CD14-positive monocyte (primary cell): ENCODE measurements around the gene SAG. TPM values are rescaled to one million over a fixed set of nuclear protein-coding genes. Genes with fewer than 3 reads are reported as not detected.

Experiments used
- DNase-seq, 3 donors: peaks; one replicate each; pipeline ENCODE4 v3.0.0-alpha.2; 2011 to 2022
- H2AFZ ChIP-seq: 2 replicates; pipeline ENCODE4 v1.6.0; 2012; ENCODE audit warnings: mild to moderate bottlenecking, low read depth, low read length, inconsistent platforms; ENCODE audit not compliant: insufficient read depth, poor library complexity, severe bottlenecking
- H3K27ac ChIP-seq, 2 donors: 1 replicate in 1 of 2; 2 replicates in 1 of 2; pipeline ENCODE4 v1.5.1; 2012 to 2013; ENCODE audit warnings: low read length in 2 of 2, control low read depth in 1 of 2, inconsistent platforms in 1 of 2, low read depth in 1 of 2, mild to moderate bottlenecking in 1 of 2
- H3K27me3 ChIP-seq, 2 donors: one replicate each; pipeline versions ENCODE4 v1.6.0 to v1.6.1; 2011 to 2013; ENCODE audit warnings: low read length in 2 of 2; ENCODE audit not compliant: control insufficient read depth in 2 of 2, insufficient read depth in 2 of 2
- H3K36me3 ChIP-seq, 2 donors: replicated peaks in 1 of 2; 1 replicate in 1 of 2; 2 replicates in 1 of 2; pipeline versions ENCODE4 v1.5.1 to v1.6.1; 2012 to 2013; ENCODE audit warnings: low read length in 2 of 2, control low read depth in 1 of 2, inconsistent platforms in 1 of 2, mild to moderate bottlenecking in 1 of 2; ENCODE audit not compliant: insufficient read depth in 2 of 2, control insufficient read depth in 1 of 2
- H3K4me1 ChIP-seq, 2 donors: 1 replicate in 1 of 2; 2 replicates in 1 of 2; pipeline versions ENCODE4 v1.5.1 to v1.6.1; 2012 to 2013; ENCODE audit warnings: low read length in 2 of 2, control low read depth in 1 of 2, inconsistent platforms in 1 of 2, mild to moderate bottlenecking in 1 of 2, moderate library complexity in 1 of 2; ENCODE audit not compliant: insufficient read depth in 2 of 2, control insufficient read depth in 1 of 2
- H3K4me2 ChIP-seq: replicated peaks from 2 replicates; pipeline ENCODE3; 2012; ENCODE audit warnings: low read length, moderate library complexity, mild to moderate bottlenecking; ENCODE audit not compliant: poor library complexity, severe bottlenecking; ENCODE audit errors: extremely low read depth
- H3K4me3 ChIP-seq, 3 experiments: fragments of 200-600 bp in 1 of 3; sonication (generic) in 1 of 3; replicated peaks in 1 of 3; 1 replicate in 2 of 3; 2 replicates in 1 of 3; pipeline ENCODE4 v1.5.1; 2011 to 2013; ENCODE audit warnings: low read length in 3 of 3, mild to moderate bottlenecking in 3 of 3, control low read depth in 2 of 3, low read depth in 2 of 3, inconsistent platforms in 1 of 3, moderate library complexity in 1 of 3
- H3K79me2 ChIP-seq: 2 replicates; pipeline ENCODE4 v1.6.0; 2012; ENCODE audit warnings: mild to moderate bottlenecking, control low read depth, inconsistent platforms, low read length, moderate library complexity; ENCODE audit not compliant: insufficient read depth
- H3K9ac ChIP-seq: 2 replicates; pipeline ENCODE4 v1.6.0; 2017; ENCODE audit warnings: low read length, mild to moderate bottlenecking; ENCODE audit not compliant: insufficient read depth, poor library complexity, severe bottlenecking
- H3K9me3 ChIP-seq, 2 donors: replicated peaks in 1 of 2; 1 replicate in 1 of 2; 2 replicates in 1 of 2; pipeline versions ENCODE4 v1.5.1 to v1.6.1; 2012 to 2013; ENCODE audit warnings: low read length in 2 of 2, control low read depth in 1 of 2; ENCODE audit not compliant: control insufficient read depth in 1 of 2, insufficient read depth in 1 of 2
- H4K20me1 ChIP-seq: 2 replicates; pipeline ENCODE4 v1.6.0; 2012; ENCODE audit warnings: mild to moderate bottlenecking, low read length, control low read depth, moderate library complexity; ENCODE audit not compliant: insufficient read depth
- H3K27ac Mint-ChIP-seq, 7 donors: one replicate each; pipeline ENCODE4 v1.8.0; 2020; ENCODE audit warnings: mild to moderate bottlenecking in 7 of 7, mixed read lengths in 7 of 7, moderate library complexity in 6 of 7, inconsistent platforms in 2 of 7
- H3K27me3 Mint-ChIP-seq, 3 donors: one replicate each; pipeline ENCODE4 v1.8.0; 2021 to 2022; ENCODE audit warnings: low read depth in 3 of 3, mild to moderate bottlenecking in 3 of 3, mixed read lengths in 3 of 3, moderate library complexity in 3 of 3, inconsistent platforms in 1 of 3
- H3K36me3 Mint-ChIP-seq, 2 donors: one replicate each; pipeline ENCODE4 v1.8.0; 2020; ENCODE audit warnings: mixed read lengths in 2 of 2, inconsistent platforms in 1 of 2, mild to moderate bottlenecking in 1 of 2
- H3K4me1 Mint-ChIP-seq: one replicate; pipeline ENCODE4 v1.8.0; 2020; ENCODE audit warnings: mild to moderate bottlenecking, mixed read lengths
- H3K4me3 Mint-ChIP-seq, 2 donors: one replicate each; pipeline ENCODE4 v1.8.0; 2020; ENCODE audit warnings: mild to moderate bottlenecking in 2 of 2, mixed read lengths in 2 of 2, moderate library complexity in 1 of 2
- H3K9me3 Mint-ChIP-seq, 7 donors: one replicate each; pipeline ENCODE4 v1.8.0; 2020 to 2022; ENCODE audit warnings: mixed read lengths in 7 of 7, mild to moderate bottlenecking in 6 of 7, moderate library complexity in 6 of 7, inconsistent platforms in 2 of 7
- CTCF ChIP-seq: fragments of 200-600 bp; IDR thresholded peaks from one replicate; pipeline ENCODE4 v1.8.0; 2022; ENCODE audit warnings: antibody characterized with exemption, mild to moderate bottlenecking
- WGBS: methylation state at CpG from one replicate; pipeline ENCODE4 v1.1.5; 2013; ENCODE audit warnings: missing lambda C conversion rate; ENCODE audit not compliant: insufficient coverage; 5-methylcytosine and 5-hydroxymethylcytosine counted together
- intact Hi-C, 2 donors: fragments of 100-400 bp; cut with micrococcal nuclease; formaldehyde crosslinking; loops; one replicate each; pipeline versions ENCODE4 v1.15.0 to v1.15.1; 2023
- polyA plus RNA-seq, 3 donors: library from polyadenylated mRNA; depleted of rRNA in 1 of 3; unstranded in 2 of 3; stranded (reverse) in 1 of 3; fragments of 300-500 nt in 2 of 3; fragments of >200 nt in 1 of 3; fragmentation: Illumina TruSeq in 2 of 3; gene quantifications; 1 replicate in 2 of 3; 2 replicates in 1 of 3; pipeline ENCODE4 v1.2.3, GENCODE V29; 2012 to 2021

The SAG gene
- polyA plus RNA-seq, 3 donors = 0.04 to 0.87 TPM; not detected in 1

- Histone ChIP-seq H3K9me3 (no peaks in the 10 kb centered on the region), H3K4me3 (no peak overlapping the region), H3K27ac (peak overlapping the region in 1 of 2 donors; percentile 34), H3K27me3 (no peaks in the 10 kb centered on the region), H3K79me2 (peaks cover 38% of the 10 kb centered on the region), H3K4me2 (no peak overlapping the region), H3K9ac (no peak overlapping the region), H3K36me3 (no peaks in the 10 kb centered on the region), H3K4me1 (peaks cover 81 to 83% of the 10 kb centered on the region in 2 donors), H4K20me1 (peaks cover 13% of the 10 kb centered on the region), H2AFZ (no peak overlapping the region)
- Mint-ChIP-seq H3K27me3 (no peaks in the 10 kb centered on the region), H3K4me1 (peaks cover 78% of the 10 kb centered on the region), H3K27ac (peak overlapping the region; percentile 43 to 87 (median 74)), H3K36me3 (peaks cover 12 to 13% of the 10 kb centered on the region in 2 donors), H3K4me3 (no peak overlapping the region), H3K9me3 (no peaks in the 10 kb centered on the region)
- DNase-seq = no peak
- intact Hi-C loops = no loop called here
- 95% methylated on average over 18 of the region's 25 CpGs for WGBS
- TF ChIP-seq CTCF = no peak
Measured at GRCh38 chr2:233352141-233352842, 44.7 kb downstream of the SAG start.

- Histone ChIP-seq H3K4me1 (peaks cover 88 to 91% of the 10 kb centered on the region in 2 donors), H3K4me3 (peak overlapping the region in 2 of 3 experiments; percentile 48 to 81), H3K79me2 (peaks cover 47% of the 10 kb centered on the region), H3K4me2 (peak overlapping the region; percentile 92), H3K9ac (peak overlapping the region; percentile 44), H3K27ac (peak overlapping the region; percentile 63 to 86), H3K36me3 (no peaks in the 10 kb centered on the region), H3K27me3 (no peaks in the 10 kb centered on the region), H2AFZ (peak overlapping the region; percentile 91), H4K20me1 (peaks cover 13% of the 10 kb centered on the region), H3K9me3 (no peaks in the 10 kb centered on the region)
- Mint-ChIP-seq H3K4me3 (peak overlapping the region; percentile 91 to 94), H3K27me3 (no peaks in the 10 kb centered on the region), H3K4me1 (peaks cover 87% of the 10 kb centered on the region), H3K9me3 (no peaks in the 10 kb centered on the region), H3K27ac (peak overlapping the region; percentile 89 to 96 (median 94)), H3K36me3 (peaks cover 9 to 12% of the 10 kb centered on the region in 2 donors)
- no peak for TF ChIP-seq CTCF
- DNase-seq = no peak
- intact Hi-C loops = no loop called here
- WGBS = 74% methylated on average over 22 of the region's 22 CpGs
Measured at GRCh38 chr2:233353101-233353768, 45.6 kb downstream of the SAG start.
